ENCODE measurements around the gene NRXN2.

DNA sequence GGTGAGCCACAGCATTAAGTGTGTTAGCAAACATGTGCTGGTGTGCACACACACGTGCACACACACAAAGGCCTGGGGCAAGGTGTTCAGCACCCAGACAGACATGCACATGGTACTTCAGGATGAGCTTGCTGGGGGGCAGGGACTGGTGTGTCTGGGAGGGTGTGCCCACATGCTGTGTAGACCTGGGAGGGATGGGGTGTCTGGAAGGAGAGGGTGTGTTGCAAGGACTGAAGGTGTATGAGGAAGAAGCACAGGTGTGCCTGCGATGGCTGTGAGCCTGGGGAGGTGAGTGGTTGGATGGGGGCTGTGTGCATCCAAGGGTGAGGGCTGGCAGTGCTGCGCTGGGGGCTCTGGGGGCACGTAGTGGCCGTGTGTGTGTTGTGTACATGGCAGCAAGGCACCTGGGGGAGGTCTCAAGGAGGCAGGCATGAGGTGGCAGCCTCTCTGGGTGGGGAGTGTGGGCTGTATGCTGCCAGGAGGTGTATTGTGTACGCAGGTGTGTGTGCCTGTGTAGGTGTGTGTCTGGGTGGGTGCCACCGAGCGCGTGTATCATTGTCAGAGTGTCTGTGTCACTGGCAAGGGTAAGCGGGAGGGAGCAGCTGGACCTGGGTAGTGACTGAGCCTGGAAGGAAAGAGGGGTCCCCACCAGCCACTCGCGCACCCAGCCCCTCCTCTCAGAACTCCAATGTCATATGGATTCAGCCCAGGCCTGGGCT, 2.2 kb downstream of the NRXN2 start:
- no peak for TF ChIP-seq GATA2 (IDR thresholded peaks at IDR 0.05; ENCODE audit: low read depth, low read length)
- TF ChIP-seq GATA3 (IDR thresholded peaks at IDR 0.05; ENCODE audit: low read depth, low read length), result no peak
